ENCODE data around the gene RAD51D.
A peak's percentile ranks its signal among the peaks of the same experiment; 100 is the strongest.
"Not testable (repeated sequence)": the region's sequence is repeated elsewhere in the genome, so short reads cannot be mapped to it uniquely, and the experiment has no call there.

RAD51D gene

DNA sequence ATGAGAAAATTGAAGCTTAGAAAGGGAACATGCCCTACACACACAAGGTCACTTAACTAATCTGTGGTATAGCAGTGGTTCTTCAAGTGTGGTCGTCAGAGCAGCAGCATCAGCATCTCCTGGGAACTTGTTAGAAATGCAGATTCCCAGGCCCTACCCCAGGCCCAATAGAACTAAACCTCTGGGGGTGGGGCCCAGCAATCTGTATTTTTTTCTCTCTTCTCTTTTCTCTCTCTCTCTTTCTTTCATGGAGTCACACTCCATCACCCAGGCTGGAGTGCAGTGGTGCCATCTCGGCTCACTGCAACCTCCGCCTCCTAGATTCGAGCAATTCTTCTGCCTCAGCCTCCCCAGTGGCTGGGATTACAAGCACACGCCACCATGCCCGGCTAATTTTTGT is 18.6 kb upstream of the RAD51D start:
- no peak for DNase-seq

DNA sequence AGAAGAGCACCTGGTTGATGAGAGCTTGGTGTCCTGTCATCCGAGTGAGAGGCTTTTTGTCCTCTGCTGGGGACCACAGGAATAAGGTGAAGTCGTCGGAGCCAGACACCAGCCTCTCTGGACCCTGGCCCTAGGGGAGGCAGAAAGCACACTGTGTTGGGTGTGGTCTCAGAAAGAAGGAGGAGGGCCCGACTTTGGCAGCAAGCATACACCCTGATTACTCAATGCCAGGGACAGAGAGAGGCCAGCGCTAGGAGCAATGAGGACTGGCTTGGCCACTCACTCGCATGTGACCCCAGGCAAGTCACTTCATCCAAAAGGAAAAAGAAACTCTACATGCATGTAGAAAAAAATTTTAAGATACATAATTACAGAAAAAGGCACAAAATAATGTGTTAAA is 15.7 kb upstream of the RAD51D start:
- DNase-seq, result no peak

DNA sequence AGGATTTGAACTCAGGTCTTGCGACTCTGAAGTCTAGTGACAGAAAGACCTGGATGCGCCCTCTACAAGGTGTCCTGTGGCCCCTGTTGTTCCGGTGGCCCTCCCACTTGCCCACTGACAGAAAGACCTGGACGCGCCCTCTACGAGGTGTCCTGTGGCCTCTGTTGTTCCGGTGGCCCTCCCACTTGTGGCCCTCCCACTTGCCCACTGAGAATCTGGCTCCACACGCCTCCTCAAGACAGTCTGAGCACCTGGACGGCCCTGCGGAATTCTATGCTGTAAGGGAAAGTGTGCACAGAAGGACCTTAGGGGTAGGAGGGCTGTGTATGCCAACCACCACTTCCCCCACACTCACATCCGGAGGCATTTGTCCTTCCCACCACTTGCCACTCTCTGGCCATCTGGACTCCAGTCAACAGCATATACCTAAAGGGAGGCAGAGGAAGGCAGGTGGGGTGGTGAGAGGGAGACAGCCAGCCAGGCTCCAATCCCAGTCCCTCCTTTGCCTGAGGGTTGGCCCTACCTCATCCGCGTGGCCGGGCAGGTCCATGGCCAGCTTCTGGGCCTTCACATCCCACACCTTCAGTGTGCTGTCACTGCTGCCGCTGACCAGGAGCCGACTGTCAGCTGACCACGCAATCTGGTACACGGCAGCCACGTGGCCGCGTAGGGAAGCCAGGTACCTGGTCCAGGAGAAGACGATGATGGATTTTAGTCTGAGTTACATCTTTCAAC is 13.3 kb upstream of the RAD51D start:
- DNase-seq, result no peak

DNA sequence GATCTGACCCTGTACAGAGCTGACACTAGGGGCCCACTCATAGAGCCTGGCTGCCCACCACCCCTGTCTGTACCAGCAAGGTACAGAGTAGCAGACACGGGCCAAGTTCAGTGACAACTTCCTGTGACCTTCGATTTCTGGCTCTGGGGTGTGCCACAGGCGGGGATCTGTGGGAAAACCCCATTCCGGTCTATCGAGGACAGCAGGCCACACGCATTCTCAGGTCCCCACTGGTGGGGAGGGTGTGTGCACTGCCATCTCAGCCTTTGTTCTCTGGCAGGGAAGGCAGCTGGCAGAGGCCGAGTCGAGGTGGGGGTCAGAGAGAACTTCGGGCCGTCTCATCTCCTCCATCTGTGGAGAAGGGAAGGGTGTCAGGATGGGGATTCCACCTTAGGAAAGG is 12.4 kb upstream of the RAD51D start:
- no peak for DNase-seq

DNA sequence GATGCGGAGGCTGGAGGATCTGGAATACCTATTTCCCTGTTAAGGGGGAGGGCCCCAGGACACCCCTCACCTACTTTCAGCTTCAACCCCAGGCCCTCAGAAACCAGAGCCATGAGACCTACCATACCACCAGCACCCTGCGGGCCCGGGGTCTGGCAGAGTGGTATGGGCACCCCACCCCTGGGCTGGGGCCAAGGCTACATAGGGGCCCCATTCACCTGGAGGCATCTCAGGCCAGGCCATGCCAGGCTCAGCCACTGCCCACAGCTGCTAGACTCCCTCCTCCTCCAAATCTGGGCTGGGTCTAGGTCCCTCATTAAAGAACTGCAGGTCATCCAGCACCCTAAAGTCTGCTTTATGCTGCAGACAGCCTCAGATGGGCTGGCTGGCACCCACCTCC is 10.7 kb upstream of the RAD51D start:
- no peak for DNase-seq

DNA sequence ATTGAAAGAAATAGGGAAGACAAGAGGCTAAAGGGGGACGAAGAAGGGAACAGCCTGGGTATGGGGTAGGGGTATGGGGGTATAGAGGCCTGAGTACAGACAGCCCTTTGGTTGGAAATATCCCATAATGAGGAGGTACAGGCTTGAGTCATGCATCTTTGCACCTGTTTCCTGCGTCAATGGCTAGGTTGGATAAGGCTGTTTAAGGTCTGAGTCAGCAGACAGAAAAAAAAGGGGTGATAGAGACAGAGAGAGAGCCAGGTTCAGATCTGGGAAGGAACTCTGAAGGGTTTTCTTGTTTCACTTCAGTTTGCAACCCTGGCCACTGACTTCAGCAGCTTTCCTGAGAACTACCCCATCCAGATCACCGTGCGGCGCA is 10.3 kb upstream of the RAD51D start:
- DNase-seq, result no peak

DNA sequence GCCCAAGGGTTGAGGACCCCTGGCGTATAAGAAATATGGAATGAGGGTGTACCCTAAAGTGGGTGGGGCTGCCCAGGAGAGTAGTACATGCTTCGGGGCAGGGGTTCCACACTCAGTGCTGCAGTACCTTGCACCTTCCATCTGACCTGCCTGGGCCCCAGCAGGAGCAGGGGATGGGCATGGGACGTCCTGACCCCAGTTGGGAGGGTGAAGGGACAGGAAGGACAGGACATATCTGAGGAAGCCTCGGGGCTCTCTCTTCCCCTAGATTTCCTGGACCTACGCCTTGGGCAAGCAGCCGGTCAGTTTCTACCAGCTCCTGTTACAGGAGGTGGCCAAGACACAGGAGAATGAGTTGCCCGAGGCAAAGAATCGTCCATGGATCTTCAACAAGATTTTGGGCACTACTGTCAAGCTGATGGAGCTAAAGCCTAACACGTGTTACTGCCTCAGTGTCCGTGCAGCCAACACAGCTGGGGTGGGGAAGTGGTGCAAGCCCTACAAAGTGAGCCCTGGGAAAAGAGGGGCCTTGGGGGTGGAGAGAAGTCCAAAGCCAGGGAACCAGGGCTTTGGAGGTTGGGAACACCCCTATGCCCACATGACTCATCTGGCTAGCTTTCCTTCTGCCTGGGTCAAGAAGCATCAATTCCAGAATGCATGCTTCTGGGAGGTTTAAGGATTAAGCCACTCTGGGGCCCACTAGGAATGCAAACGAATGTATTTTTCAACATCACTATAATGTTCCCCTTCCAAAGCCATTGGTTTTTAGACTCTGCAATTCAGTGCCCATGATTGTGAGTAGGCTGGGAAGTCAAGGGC is 9.7 kb upstream of the RAD51D start:
- no peak for DNase-seq

DNA sequence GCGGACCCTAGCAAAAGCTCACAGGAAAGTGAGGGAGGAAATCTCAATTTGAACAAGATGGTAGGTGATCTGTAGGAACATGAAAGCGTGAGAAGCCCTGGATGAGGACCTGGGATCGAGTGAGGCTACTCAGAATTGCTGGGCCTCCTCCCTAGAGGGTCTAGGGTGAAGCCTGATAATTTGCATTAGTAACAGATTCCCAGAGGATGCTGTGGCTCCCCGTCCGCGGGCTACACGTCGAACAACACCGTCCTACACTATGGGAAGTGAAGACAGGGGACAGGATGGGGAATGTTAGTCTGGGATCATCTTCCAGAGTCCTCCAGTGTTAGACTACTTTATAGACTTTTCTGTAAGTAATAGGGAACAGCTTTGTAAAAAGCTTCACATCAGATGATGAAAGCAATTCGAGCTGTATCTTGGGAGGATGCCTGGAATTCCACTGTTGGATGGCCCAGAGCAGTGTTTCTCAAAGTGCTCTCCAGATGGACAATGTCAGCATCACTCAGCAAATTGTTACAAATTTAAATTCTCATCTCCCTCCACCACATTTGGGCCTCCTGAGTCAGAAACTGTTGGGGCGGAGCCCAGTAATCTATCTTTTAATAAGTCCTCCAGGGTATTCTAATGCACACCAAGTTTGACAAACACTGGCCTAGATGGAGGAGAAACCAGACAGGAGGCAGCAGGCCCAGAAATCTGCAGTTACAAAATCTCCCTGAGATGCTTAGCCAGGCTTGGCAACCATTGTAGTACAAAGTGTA is 8.3 kb upstream of the RAD51D start:
- no peak for DNase-seq

DNA sequence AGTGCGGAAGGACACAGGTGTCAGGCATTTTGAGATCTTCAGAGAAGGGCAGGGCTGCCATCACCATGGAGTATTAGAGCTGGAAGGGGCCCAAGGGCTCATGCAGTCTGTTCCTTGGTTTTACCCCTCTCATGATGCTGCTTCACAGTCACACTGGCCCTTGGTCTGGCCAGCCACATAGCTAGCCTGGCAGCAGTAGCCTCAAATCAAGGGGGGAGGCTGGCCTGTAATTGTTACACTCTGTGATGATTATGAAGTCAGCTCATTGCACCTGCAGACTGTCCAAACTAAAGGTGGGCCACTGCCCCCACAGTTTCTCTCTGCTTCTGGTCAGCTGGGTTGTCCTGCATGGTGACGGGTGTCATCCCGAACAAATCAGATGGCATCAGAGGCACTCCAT is 1.7 kb upstream of the RAD51D start, which contains the start of gene FNDC8:
FNDC8 (plus strand) TSS at position 301 of the 400 bp plus-strand sequence; CDS start at position 380, 79 bp downstream.
- no peak for DNase-seq

DNA sequence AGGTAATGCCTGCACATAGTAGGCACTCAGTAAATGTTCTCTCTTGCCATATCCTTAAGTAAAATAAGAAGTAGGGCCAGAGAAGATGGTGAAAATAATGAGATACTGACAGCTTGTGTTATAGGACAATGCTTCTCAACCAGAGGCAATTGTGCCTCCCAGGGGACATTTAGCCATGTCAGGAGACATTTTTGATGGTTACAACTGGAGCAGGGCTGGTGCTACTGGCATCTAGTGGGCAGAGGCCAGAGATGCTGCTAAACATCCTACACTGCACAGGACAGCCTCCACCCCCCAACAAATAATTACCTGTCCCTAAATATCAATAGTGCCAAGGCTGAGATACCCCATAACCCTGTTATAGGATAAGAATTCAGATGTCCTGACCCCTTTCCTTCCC is 1.7 kb downstream of the RAD51D start:
- DNase-seq, result peak; percentile 56

DNA sequence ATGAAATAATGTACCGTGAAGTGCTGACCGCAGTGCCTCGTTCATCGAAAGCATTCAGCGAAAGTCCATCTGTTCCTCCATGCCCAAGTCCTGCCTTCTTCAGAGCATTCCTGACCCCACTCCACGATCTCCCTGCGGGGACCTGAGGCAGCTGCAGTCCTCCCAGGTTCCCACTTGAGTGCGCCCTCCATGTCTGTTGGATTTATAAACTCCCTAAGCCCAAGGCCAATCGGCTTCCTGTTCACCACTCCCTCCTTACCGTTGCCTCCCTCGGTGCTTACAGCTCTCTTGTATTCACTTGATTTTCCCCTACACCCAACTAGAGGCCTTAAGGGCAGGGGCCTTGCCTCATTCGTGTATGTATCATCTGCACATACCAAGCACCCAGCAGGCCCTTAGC is 2.8 kb downstream of the RAD51D start:
- DNase-seq, result no peak

DNA sequence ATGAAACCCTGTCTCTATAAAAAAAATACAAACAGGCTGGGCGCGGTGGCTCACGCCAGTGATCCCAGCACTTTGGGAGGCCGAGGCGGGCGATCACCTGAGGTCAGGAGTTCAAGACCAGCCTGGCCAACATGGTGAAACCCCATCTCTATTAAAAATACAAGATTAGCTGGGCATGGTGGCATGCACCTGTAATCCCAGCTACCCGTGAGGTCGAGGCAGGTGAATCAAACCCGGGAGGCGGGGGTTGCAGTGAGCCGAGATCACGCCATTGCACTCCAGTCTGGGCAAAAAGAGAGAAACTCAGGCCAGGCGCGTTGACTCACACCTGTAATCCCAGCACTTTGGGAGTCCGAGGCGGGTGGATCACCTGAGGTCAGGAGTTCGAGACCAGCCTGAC is 8.9 kb downstream of the RAD51D start:
- not testable (repeated sequence) for DNase-seq

DNA sequence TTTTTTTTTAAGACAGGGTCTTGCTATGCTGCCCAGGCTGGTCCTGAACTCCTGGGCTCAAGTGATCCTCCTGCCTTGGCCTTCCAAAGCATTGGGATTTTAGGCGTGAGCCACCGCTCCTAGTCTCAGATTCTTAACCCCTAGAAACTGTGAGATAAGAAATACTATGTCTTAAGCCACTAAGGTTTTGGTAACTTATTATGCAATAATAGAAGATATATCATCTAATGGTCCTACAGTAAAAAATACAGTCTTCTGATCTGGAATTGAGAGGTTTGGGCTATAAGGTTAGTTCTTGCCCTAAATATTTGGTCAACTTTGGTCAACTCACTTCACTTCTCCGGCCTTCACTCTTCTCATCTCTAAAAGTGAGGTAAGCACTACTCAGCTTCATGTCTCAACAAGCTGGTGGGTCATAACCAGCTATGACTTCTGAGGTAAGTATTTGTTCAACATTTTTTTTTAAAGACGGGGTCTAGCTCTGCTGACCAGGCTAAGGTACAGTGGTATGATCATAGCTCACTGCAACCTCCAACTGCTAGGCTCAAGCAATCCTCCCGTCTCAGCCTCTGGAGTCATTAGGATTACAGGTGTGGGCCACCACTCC is 14.7 kb downstream of the RAD51D start:
- DNase-seq, result no peak

DNA sequence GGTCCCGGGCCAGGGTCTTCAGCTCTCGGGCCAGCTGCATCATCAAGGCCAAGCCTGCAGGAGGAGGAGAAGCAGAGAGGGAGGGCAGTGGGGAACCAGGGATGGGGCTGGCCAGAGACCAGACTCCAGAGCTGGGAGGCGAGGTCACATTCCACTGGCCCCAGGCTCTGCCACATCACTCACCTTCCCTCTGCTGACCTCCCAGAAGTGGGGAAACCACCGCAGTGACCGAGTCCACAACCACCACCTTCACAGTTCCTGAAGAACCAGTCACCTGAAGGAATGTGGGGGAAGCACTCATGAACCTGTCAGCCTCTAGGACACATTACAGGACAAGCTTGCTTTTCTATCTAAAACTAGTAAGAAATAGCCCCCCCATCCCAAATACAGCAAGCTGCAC is 16.4 kb downstream of the RAD51D start:
- no peak for DNase-seq

DNA sequence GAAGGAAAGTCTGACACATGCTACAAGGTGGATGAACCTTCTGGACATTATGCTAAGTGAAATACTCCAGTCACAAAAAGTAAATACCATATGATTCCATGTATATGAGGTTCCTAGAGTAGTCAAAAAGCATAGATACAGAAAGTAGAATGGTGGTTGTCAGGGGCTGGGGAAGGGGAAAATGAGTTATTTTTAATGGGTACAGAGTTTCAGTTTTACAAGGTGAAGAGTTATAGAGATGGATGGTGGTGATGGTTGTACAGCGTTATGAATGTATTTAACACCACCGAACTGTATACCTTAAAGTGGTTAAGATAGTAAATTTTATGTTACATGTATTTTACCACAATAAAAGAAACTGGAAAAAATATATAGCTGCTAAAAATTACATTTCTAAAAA is 17.9 kb downstream of the RAD51D start:
- no peak for DNase-seq

DNA sequence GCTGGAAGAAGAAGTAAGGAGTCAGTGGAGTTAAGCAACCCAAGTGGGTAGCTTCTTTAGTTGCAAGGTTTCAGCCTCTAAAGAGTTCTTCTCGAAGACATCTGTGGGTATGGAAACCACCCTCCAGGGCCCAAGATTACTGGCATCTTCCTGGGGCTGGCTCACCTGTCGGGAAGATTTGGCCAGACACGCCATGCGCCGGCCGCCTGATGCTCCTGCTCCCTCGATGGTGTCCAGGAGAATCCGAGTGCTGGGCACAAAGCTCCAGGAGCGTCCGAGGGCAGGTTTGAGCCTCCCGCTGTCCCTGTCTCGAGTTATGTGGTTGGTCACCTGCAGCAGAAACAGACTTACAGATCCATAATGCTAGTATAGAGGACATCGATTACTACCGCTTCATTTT is 18.6 kb downstream of the RAD51D start:
- no peak for DNase-seq

DNA sequence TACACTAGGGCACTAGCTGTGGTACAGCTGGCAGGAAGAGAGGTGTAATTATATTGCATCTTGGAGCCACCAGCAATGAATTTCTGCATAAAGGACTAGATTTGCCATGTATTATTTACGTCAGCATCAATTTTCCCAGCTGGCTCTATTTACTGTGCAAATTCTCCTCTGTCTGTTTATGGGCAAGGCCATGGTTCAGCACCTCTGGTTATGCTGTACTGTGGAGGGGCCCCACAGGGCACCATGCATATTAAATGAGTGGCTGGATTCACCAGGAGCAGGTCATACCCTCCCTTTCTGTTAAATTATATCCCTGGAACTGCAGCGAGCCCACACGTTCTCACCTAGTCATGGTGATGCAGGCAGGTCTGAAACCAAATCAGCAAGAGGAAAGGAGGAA is 19.8 kb downstream of the RAD51D start:
- DNase-seq, result no peak

DNA sequence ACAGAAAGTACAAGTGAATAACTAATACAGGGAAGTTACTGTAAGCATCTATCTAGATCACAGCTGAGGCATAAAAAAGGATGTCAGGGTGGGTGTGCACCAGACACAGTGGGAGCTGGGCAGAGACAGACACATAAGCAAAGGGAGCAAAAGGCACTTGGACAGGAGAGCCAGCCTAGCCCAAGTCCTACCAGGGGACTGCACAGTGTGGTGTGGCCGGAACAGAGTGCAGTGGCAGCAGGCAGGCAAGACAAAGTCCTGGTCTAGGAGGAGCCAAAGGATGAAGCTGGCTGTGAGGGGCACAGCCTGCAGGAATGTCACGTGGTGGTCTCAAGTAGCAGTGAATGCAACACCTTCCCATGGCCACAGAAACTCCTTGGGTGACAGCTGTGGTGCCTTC is 21.9 kb downstream of the RAD51D start:
- no peak for DNase-seq

DNA sequence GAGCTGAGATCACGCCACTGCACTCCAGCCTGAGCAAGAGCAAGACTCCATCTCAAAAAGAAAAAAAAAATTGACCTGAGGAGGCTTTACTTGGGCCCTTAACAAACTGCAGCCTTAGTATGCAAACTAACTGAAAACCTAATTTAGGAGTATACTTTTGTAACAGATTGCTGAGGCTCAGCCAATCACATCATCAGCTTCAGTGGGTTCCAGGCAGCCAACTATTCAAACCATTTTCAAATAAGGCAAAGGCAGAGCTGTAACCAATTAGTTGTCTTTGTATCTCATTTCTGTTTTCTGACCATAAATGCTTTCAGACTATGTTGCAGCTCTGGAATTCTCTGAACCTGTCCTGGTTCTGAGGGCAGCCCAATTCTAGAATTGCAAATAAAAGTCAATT is 23.9 kb downstream of the RAD51D start:
- DNase-seq, result no peak

DNA sequence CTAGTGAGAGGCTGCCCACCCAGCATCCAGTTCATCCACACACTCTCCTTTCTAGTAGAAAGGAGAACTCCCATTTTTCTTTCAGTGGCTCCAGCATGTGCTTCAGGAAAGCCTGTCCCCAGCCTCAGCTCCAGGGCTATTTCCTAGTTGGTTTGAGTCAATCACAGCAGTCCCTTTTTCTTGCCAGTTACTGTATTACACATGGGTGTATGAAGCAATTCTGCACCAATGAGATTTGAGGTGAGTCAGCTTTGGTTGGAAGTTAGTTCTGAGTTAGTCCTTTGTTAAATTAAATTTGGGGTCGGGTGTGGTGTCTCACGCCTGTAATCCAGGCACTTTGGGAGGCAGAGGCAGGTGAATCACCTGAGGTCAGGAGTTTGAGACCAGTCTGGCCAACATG is 24.8 kb downstream of the RAD51D start:
- no peak for DNase-seq

DNA sequence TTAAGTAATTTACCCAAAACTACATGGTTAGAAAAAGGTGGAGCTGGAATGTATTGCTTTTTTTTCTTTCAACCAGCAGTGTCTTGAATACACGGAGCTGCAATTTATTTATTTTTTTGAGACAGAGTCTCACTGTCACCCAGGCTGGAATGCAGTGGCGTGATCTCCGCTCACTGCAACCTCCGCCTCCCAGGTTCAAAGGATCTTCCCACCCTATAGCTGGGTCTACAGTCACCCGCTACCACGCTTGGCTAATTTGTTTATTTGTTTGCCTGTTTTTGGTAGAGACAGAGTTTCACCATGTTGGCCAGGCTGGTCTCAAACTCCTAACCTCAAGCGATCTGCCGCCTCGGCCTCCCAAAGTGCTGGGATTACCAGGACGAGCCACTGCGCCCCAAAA is 29.0 kb downstream of the RAD51D start:
- DNase-seq, result not testable (repeated sequence)

DNA sequence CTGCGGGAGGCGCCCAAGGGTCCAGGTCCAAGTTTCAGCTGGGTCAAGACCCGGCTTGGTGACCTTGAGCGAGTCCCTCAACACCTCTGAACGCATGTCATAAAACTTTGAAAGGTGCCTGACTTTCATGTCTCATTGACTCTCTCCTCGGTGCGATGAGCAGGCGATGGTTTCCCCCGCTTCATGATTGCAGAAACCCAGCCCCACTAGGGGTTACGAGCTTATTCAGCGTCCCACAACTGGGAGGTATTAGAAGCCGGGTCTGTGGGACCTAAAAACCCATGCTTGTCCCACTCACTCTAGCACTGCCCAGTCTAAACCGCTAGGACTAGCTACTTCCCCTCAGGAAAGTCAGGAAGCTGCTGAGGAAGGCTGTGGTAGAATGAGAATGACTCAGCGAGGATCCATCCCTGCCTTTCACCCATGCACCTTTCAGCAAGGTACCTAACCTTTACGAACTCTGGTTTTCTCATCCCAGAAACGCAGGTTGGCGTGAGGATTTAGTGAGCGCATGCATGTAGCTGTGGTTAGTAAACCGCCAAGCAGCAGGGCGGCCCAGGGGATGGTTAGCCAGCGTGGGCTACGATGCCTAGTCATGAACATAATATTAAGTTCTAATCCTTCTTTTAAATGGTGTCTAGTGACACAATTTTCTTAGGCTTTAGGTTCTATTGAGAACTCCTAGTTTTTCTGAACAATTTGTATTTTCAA is 29.9 kb downstream of the RAD51D start:
- DNase-seq, result peak; percentile 25
